ENCODE results near the gene SKP1.

Gene SKP1

DNA sequence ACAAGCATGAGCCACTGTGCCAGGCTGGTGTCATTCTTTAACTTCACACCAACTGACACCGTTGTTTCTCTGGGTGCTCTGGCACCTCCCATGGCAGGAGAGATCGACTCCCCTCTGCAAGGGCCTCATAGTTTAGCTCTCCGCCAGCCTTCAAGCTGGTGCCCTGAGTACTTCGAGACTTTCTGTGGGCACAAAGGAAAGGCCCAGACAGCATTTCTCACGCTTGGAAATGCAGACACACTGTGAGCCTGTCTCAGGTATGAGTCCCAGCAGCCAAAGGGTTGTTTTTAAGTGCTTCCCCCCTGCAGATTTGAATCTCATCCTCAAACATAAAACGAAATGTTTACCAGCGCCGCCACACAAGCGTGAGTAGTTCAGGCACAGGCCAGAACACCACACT lies 73.4 kb downstream of the SKP1 start:
- DNase-seq (ENCODE audit: low spot score), result no peak
- no peak for TF ChIP-seq CTCF (IDR thresholded peaks at IDR 0.05; ENCODE audit: extremely low read depth, missing control alignments)

DNA sequence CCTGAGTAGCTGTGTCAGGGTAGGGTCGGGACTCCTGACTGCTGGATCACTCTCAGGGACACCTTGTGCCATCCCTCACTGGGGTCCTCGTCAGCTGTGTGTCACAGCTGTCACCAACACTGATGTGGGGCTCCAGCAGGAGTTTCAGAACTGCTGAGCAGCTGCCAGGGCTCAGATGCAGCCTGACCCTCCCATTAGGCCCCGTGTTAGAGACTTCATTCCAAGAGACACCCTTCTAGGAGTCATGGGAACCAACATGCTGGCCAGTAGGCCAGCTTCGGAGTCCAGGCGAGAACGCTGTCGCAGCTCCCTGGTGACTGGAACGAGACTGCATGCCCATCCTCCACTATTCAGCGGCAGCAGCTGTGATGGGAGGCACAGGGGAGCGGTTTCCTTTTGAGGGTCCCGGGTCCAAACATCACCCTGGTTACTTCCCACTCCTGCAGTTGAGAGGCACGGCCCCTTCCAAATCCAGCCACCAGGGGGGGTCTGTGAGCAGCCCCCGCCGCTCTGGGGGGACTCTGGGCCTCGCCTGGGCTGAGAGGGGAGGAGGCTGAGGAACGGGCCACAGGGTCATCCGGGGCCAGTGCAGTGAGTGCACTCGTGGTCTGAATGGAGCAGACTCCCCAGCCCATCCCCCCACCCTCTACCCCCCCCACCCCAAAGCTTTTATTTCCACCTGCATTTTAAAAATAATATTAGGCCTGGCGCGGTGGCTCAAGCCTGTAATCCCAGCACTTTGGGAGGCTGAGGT lies 74.9 kb downstream of the SKP1 start:
- peak; percentile 69 for DNase-seq (ENCODE audit: low spot score)

GRCh38 chr5:134100283-134101091 lies 76.3 kb downstream of the SKP1 start:
- peak; percentile 86 for DNase-seq (ENCODE audit: low spot score)
- no peak for TF ChIP-seq CTCF (IDR thresholded peaks at IDR 0.05; ENCODE audit: extremely low read depth, missing control alignments)

More for the DNA sequence above, 74.9 kb downstream of the SKP1 start:
- TF ChIP-seq CTCF (IDR thresholded peaks at IDR 0.05; ENCODE audit: extremely low read depth, missing control alignments), result peak; percentile 70

GRCh38 chr5:134099939-134100282 lies 76.8 kb downstream of the SKP1 start:
- no peak for TF ChIP-seq CTCF (IDR thresholded peaks at IDR 0.05; ENCODE audit: extremely low read depth, missing control alignments)
- no peak for DNase-seq (ENCODE audit: low spot score)

DNA sequence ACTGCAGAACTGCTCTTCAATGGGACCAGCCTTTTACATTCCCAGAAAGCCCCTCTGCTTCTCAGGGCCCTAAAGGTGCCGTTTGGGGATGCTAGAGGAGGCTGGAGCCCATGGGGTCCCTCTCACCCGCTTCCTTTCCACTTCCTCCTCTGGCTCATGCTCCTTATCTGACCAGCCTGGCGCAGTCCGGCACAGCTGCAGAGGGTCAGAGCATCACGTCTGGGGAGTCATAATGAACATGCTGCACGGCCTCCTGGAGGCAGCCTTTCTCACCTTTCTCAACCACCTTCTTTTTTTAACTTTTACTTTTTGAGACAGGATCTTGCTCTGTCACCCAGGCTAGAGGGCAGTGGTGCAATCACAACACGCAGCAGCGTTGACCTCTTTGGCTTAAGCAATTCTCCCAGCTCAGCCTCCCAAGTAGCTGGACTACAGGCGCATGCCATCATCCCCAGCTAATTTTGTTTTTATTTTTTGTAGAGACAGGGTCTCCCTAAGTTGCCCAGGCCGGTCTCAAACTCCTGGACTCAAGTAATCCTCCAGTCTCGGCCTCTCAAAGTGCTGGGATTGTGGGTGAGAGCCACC lies 77.4 kb downstream of the SKP1 start:
- DNase-seq (ENCODE audit: low spot score), result no peak
- TF ChIP-seq CTCF (IDR thresholded peaks at IDR 0.05; ENCODE audit: extremely low read depth, missing control alignments), result no peak

All from GM20000 (cell line).